Ovary (tissue), 3 donors: ENCODE data around the gene IGFBP3.

Experiments
- CTCF ChIP-seq, 3 donors: fragments of 450-650 bp in 2 of 3; fragments of 200-600 bp in 1 of 3; IDR thresholded peaks; one replicate each; pipeline versions ENCODE4 v1.5.1 to v1.8.0; 2016 to 2022; ENCODE audit warnings: antibody characterized with exemption in 3 of 3, mild to moderate bottlenecking in 1 of 3
- EP300 ChIP-seq: sonication (generic); formaldehyde crosslinking; IDR thresholded peaks from one replicate; pipeline ENCODE4 v1.6.1; 2017; ENCODE audit warnings: antibody characterized with exemption
- donor health status: DM: no; HTN: no; CAD: no.

GRCh38 chr7:45888185-45888992, 32.7 kb downstream of the IGFBP3 start, which contains the start of gene IGFBP1:
- no peak for TF ChIP-seq CTCF (IDR thresholded peaks at IDR 0.05)
- no peak for TF ChIP-seq EP300
